ENCODE measurements around the gene IGSF9B.

DNA sequence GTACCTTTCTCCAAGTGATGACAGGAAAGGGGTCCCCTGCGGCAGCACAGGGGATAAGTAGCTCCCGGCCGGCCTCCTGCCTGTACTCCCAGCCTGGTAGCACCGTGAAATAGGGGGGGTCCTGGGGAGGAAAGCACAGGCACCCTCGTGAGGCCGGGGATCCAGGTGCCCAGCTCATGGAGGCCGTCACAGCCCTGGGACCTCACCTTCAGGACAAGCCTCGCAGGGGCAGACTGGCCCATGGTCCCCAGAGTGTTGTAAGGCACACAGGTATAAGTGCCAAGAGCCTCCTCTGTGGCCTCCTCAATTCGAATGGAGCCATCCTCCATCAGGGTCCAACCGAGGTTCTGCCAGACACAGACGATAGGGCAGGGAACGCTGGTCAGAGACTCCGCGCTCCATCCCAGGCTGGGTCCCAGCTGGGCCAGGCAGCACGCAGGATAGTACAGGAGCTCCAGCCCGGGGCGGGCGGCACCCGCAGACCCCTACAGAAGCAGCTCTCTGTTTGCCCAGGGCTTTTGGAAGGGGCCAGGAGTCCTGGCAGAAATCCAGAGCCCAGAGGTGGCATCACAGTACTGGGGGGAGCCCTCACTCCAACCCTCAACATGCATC is 25.2 kb downstream of the IGSF9B start:
- TF ChIP-seq, protein P1, sequence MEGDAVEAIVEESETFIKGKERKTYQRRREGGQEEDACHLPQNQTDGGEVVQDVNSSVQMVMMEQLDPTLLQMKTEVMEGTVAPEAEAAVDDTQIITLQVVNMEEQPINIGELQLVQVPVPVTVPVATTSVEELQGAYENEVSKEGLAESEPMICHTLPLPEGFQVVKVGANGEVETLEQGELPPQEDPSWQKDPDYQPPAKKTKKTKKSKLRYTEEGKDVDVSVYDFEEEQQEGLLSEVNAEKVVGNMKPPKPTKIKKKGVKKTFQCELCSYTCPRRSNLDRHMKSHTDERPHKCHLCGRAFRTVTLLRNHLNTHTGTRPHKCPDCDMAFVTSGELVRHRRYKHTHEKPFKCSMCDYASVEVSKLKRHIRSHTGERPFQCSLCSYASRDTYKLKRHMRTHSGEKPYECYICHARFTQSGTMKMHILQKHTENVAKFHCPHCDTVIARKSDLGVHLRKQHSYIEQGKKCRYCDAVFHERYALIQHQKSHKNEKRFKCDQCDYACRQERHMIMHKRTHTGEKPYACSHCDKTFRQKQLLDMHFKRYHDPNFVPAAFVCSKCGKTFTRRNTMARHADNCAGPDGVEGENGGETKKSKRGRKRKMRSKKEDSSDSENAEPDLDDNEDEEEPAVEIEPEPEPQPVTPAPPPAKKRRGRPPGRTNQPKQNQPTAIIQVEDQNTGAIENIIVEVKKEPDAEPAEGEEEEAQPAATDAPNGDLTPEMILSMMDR (IDR thresholded peaks at IDR 0.05): no peak
- no peak for TF ChIP-seq EZH2 (IDR thresholded peaks at IDR 0.05)

Data from neural progenitor cell (in vitro differentiated cells).